Uterus (tissue), 2 donors: ENCODE measurements around the gene FCER1G.

Source experiments
- POLR2A ChIP-seq, 2 donors: fragments of 450-650 bp; IDR thresholded peaks; one replicate each; pipeline ENCODE4 v1.6.1; 2016; ENCODE audit warnings: antibody characterized with exemption in 2 of 2, mild to moderate bottlenecking in 1 of 2, moderate library complexity in 1 of 2
- TF ChIP-seq, protein P1 (sequence below), 4 experiments: fragments of 200-600 bp in 2 of 4; fragments of 450-650 bp in 2 of 4; sonication (generic) in 2 of 4; IDR thresholded peaks; one replicate each; pipeline ENCODE4 v1.5.1; 2016 to 2019; ENCODE audit warnings: antibody characterized with exemption in 4 of 4, mild to moderate bottlenecking in 2 of 4, moderate library complexity in 1 of 4

- TF ChIP-seq, protein P1, sequence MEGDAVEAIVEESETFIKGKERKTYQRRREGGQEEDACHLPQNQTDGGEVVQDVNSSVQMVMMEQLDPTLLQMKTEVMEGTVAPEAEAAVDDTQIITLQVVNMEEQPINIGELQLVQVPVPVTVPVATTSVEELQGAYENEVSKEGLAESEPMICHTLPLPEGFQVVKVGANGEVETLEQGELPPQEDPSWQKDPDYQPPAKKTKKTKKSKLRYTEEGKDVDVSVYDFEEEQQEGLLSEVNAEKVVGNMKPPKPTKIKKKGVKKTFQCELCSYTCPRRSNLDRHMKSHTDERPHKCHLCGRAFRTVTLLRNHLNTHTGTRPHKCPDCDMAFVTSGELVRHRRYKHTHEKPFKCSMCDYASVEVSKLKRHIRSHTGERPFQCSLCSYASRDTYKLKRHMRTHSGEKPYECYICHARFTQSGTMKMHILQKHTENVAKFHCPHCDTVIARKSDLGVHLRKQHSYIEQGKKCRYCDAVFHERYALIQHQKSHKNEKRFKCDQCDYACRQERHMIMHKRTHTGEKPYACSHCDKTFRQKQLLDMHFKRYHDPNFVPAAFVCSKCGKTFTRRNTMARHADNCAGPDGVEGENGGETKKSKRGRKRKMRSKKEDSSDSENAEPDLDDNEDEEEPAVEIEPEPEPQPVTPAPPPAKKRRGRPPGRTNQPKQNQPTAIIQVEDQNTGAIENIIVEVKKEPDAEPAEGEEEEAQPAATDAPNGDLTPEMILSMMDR (IDR thresholded peaks at IDR 0.05): no peak
- no peak for TF ChIP-seq POLR2A (IDR thresholded peaks at IDR 0.05)
Measured at GRCh38 chr1:161168906-161169305, 46.2 kb upstream of the FCER1G start.
